Fibroblast of villous mesenchyme (primary cell): ENCODE measurements around the gene TPCN2. TPM values are rescaled to one million over a fixed set of nuclear protein-coding genes. Genes with fewer than 3 reads are reported as not detected.

Experiments used
- DNase-seq: peaks from one replicate; pipeline ENCODE4 v3.0.0-alpha.2; 2010; ENCODE audit warnings: low read depth
- H3K4me3 ChIP-seq: 2 replicates; pipeline ENCODE4 v1.5.1; 2011; ENCODE audit warnings: low read depth, mild to moderate bottlenecking, low read length
- CTCF ChIP-seq: IDR thresholded peaks from 2 replicates; pipeline ENCODE4 v1.5.1; 2012; ENCODE audit warnings: low read depth, mild to moderate bottlenecking, low read length; ENCODE audit not compliant: insufficient read depth
- total RNA-seq: library from RNA; depleted of rRNA; stranded (reverse); fragments of >200 nt; gene quantifications from 2 replicates; pipeline ENCODE4 v1.2.3, GENCODE V29; 2012

Gene TPCN2
- total RNA-seq, 1 donor = 10.4 TPM

DNA sequence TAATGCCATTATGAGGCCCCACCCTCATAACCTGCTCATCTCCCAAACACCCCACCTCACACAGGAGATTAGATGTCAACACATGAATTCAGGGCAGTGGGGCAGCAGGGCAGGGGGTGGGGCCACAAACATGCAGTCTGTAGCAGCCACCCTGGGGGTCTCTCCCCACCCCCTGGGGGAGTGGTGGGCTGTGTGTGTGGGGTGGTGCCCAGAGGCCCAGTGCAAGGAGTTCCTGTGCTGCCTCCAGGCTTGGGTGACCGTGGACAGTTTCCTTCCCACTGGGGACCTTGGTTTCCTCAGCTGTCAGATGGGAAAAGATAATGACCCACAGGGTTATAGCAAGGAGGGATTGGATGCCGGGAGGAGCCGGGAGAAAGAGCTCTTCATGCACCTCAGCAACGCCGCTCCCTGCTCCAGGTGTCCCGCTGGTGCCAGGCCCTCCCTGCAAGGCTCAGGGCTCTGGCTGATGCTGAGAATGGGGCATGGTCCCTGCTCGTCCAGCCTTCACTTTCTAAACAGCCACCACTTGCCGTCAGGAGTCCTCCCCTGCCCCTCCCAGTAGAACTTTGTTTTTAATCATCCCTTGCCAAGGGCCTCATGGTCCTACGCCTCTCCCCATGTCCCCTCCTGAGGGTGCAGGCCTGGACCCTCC is 33.7 kb upstream of the TPCN2 start:
- DNase-seq = no peak
- no peak overlapping the region for H3K4me3 ChIP-seq
- no peak for TF ChIP-seq CTCF

DNA sequence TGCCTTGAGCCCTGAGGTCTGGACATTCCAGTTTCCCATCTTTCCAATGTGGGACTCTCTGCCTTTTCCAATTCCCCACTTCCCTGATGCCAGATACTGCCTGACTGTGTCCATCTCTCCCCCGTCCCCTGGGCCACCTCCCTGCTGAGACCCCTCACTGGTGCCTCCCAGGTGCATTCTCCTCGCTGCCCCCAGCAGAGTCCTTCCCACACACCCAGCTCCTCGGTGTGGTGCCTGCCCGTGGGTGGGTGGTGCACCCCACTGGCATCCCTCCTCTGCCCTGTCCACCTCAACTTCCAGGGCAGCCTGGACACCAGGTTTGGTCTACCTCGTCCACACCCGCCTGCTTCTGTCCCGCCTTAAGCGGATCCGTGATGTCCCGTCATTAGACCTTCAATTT is 30.8 kb upstream of the TPCN2 start:
- no peak for DNase-seq
- no peak for TF ChIP-seq CTCF
- no peak overlapping the region for H3K4me3 ChIP-seq

GRCh38 chr11:69018924-69019323 is 29.8 kb upstream of the TPCN2 start:
- peak; percentile 83 for DNase-seq
- no peak for TF ChIP-seq CTCF
- H3K4me3 ChIP-seq = no peak overlapping the region

GRCh38 chr11:69022260-69022659 is 26.5 kb upstream of the TPCN2 start:
- TF ChIP-seq CTCF = no peak
- H3K4me3 ChIP-seq = no peak overlapping the region
- DNase-seq = peak; percentile 81

DNA sequence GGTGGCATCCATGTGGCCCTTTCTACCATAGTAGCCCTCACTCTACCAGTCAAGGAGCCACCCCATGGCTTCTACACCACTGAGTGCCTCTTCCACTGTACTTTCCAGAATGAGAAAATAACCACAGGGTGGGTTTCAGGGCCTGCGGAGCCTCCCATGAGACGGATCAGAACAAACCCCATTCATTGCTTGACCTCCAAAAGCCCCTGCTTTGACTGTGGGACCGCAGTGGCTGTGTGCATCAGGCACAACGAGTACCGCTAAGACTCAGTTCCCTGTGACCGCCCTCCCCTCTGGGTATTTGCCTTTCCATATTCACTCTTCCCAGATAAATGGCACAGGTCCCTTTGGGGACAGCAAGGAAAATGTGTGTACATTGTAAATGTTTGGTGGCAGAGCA is 24.2 kb upstream of the TPCN2 start:
- DNase-seq = no peak
- no peak overlapping the region for H3K4me3 ChIP-seq
- no peak for TF ChIP-seq CTCF

DNA sequence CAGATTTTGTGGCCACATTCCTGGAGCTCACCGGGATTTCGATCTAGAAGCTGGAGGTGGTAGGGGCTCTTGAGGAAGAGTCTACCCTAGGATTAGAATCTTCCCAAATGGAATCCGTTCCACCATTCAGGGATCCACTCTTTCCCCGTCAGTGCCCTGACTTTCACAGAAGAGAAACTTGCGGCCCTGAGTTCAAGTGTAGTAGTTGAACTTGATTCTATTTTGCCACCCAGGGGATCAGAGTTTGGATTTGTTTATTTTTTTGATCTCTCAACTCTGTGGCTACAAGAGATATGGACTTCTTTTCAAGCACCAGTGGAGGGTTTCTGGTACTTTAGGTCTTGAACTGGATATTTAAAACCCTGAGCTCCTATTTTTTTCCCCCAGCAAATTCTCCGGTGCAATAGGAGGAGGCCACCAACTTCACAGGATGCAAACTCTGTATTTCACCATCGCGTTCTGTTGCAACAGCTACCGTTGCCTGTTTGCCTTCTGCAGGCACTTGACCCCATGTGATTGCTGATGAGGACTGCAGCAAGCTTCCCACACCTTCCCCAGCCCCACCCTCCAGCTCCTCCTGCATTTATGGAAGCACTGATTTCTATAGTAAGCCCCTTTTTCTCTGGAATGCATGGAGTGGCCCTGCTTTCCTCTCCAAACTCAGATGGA is 20.9 kb upstream of the TPCN2 start:
- TF ChIP-seq CTCF = no peak
- DNase-seq = peak; percentile 92
- no peak overlapping the region for H3K4me3 ChIP-seq
